ENCODE results near the gene EPHX1.

EPHX1 gene

GRCh38 chr1:225772323-225772768 lies 37.6 kb upstream of the EPHX1 start:
- peak overlapping the region; percentile 99 for H3K27ac ChIP-seq

DNA sequence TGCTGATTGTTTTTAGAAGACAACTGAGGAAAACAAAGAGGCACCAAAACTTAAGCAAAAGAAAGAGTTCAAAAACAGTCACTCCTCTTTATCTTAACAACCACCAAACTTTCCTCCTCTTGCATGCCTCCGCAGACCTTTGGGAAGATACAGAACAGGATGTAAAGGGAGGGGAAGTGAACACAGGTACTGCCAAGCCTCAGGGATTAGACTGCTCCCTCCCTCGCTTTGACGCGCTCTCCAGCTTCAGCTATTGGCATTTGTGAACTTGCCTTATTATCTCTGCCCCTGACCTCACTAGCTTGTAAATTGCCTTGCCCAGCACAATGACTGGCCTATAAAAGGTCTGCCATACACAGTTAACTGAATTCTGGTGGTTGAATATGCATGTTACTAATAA lies 37.1 kb upstream of the EPHX1 start:
- peak overlapping the region; percentile 99 for H3K27ac ChIP-seq
- TF ChIP-seq, protein P1, sequence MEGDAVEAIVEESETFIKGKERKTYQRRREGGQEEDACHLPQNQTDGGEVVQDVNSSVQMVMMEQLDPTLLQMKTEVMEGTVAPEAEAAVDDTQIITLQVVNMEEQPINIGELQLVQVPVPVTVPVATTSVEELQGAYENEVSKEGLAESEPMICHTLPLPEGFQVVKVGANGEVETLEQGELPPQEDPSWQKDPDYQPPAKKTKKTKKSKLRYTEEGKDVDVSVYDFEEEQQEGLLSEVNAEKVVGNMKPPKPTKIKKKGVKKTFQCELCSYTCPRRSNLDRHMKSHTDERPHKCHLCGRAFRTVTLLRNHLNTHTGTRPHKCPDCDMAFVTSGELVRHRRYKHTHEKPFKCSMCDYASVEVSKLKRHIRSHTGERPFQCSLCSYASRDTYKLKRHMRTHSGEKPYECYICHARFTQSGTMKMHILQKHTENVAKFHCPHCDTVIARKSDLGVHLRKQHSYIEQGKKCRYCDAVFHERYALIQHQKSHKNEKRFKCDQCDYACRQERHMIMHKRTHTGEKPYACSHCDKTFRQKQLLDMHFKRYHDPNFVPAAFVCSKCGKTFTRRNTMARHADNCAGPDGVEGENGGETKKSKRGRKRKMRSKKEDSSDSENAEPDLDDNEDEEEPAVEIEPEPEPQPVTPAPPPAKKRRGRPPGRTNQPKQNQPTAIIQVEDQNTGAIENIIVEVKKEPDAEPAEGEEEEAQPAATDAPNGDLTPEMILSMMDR (conservative IDR thresholded peaks at IDR 0.05) = no peak

More at GRCh38 chr1:225772323-225772768, 37.6 kb upstream of the EPHX1 start:
- TF ChIP-seq, protein P1 (conservative IDR thresholded peaks at IDR 0.05) = peak; percentile 93

DNA sequence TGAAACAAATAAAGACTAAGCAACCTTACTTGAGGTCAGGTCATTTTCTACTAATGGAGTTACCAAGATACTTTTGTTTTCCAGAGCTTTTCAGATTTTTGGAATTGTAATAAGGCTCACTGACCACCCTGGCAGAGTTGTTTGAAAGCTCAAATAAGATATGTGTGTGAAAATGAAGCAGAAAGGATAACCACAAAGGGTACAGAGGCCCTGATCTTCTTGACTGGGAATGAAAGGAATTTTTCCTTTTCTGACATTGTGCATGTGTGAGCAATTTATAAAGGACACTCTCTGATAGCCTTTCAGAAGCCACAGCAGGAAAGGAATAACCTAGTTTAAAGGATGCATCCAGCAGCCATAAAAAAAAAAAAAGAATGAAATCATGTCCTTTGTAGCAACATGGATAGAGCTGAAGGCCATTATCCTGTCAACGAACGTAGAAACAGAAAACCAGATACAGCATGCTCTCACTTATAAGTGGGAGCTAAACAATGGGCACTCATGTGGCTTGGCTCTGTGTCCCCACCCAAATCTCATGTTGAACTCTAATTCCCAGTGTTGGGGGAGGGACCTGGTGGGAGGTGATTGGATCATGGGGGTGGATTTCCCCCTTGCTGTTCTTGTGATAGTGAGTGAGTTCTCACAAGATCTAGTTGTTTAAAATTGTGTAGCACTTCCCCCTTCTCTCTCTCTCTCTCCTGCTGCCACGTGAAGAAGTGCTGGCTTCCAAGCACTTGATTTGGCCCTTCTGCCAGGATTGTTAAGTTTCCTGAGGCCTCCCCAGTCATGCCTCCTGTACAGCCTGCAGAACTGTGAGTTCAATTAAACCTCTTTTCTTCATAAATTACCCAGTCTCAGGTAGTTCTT lies 35.4 kb upstream of the EPHX1 start:
- peak overlapping the region; percentile 99 for H3K27ac ChIP-seq
- TF ChIP-seq, protein P1 (conservative IDR thresholded peaks at IDR 0.05) = no peak

DNA sequence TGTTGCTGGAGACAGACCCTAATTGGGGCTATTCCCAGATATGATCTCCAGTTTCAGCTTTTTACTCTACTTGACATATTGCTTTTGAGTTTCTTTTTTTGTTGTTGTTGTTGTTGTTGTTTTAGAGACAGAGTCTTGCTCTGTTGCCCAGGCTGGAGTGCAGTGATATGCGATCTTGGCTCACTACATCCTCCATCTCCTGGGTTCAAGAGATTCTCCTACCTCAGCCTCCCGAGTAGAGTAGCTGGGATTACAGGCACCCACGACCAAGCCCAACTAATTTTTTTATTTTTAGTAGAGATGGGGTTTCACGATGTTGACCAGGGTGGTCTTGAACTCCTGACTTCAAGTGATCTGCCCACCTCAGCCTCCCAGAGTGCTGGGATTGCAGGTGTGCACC lies 33.6 kb upstream of the EPHX1 start:
- H3K27ac ChIP-seq = peak overlapping the region; percentile 99; the same call in 1 of the 2 replicates
- TF ChIP-seq, protein P1 (conservative IDR thresholded peaks at IDR 0.05) = no peak

DNA sequence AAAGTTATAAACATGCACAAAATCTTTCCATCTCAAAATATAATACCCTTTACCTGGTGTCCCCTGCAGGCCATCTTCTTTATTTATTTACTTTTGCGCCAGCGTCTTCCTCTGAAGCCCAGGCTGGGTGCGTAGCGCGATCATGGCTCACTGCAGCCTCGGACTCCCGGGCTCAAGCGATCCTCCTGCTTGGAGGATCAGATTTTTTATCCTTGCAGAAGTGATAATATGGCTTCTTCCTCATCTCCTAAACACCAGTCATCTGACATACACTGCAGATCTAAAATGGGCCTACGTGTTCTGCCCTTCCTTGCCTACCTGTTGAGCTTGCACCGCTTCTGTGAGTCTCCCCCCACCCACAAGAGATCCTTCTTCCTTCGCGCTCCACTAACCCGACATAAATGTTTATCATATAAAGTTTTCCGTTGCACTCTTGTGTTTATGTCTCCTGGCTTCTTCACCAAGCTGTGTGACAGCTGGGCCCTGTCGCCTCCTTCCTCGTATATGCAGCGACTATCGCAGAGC lies 32.8 kb upstream of the EPHX1 start:
- H3K27ac ChIP-seq = peak overlapping the region; percentile 99

GRCh38 chr1:225777583-225778336 lies 32.2 kb upstream of the EPHX1 start, which contains the start of gene SRP9:
SRP9 (plus strand) TSS chr1:225777826; CDS start chr1:225777941, 115 bp downstream.
- TF ChIP-seq, protein P1 (conservative IDR thresholded peaks at IDR 0.05) = peak; percentile 85
- peak within 1 kb of the TSS; percentile 99 for H3K27ac ChIP-seq

More for the DNA sequence above, 32.8 kb upstream of the EPHX1 start:
- TF ChIP-seq, protein P1 (conservative IDR thresholded peaks at IDR 0.05) = no peak

DNA sequence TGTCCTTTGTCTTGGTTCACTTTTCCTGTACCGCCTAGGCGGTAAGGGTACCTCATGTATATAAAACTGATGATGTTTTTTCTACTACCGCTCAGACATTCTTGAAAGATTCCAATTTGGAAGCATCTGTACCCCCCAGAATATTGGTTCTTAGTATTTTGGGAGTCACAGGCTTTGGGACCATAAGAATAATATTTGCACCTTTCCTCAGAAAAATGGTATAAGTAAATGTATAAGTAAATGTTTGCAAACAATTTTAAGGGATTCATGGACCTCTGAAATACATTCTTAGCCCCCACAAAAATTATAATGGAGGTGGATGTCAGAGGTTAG lies 31.6 kb upstream of the EPHX1 start:
- TF ChIP-seq, protein P1 (conservative IDR thresholded peaks at IDR 0.05) = no peak

GRCh38 chr1:225779165-225779564 lies 30.8 kb upstream of the EPHX1 start:
- H3K27ac ChIP-seq = peak overlapping the region; percentile 99

More for the DNA sequence above, 31.6 kb upstream of the EPHX1 start:
- peak overlapping the region; percentile 99 for H3K27ac ChIP-seq

Measured in VCaP (cell line).